ENCODE measurements around the gene INPP5A.

DNA sequence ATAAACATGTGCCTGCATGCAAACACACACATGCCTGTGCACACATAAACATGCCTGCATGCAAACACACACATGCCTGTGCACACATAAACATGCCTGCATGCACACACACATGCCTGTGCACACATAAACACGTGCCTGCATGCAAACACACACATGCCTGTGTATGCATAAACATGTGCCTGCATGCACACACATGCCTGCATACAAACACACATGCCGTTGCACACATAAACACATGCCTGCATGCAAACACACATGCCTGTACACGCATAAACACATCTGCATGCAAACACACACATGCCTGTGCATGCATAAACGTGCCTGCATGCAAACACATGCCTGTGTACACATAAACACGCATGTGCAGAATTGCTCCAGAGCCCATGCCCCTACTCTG lies 226.0 kb downstream of the INPP5A start:
- TF ChIP-seq CC2D1A (IDR thresholded peaks at IDR 0.05) (no peak), GTF3C2 (IDR thresholded peaks at IDR 0.05; ENCODE audit: borderline replicate concordance, extremely low read depth, insufficient read length) (no peak), TAF7 (tag; IDR thresholded peaks at IDR 0.05) (no peak), MAX (CRISPR knock-in tag; IDR thresholded peaks at IDR 0.05) (no peak), POLR2AphosphoS2 (IDR thresholded peaks at IDR 0.05; ENCODE audit: low read length) (no peak), TCF3 (CRISPR knock-in tag; IDR thresholded peaks at IDR 0.05) (no peak), SREBF2 (CRISPR knock-in tag; IDR thresholded peaks at IDR 0.05) (no peak)
- TF ChIP-seq, protein P1, sequence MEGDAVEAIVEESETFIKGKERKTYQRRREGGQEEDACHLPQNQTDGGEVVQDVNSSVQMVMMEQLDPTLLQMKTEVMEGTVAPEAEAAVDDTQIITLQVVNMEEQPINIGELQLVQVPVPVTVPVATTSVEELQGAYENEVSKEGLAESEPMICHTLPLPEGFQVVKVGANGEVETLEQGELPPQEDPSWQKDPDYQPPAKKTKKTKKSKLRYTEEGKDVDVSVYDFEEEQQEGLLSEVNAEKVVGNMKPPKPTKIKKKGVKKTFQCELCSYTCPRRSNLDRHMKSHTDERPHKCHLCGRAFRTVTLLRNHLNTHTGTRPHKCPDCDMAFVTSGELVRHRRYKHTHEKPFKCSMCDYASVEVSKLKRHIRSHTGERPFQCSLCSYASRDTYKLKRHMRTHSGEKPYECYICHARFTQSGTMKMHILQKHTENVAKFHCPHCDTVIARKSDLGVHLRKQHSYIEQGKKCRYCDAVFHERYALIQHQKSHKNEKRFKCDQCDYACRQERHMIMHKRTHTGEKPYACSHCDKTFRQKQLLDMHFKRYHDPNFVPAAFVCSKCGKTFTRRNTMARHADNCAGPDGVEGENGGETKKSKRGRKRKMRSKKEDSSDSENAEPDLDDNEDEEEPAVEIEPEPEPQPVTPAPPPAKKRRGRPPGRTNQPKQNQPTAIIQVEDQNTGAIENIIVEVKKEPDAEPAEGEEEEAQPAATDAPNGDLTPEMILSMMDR (IDR thresholded peaks at IDR 0.05 in 2 of 3, conservative IDR thresholded peaks at IDR 0.05 in 1 of 3; ENCODE audit: insufficient read depth in 2 of 3, low read depth in 1 of 3, low read length in 3 of 3): no peak

All from K562 (cell line).